ENCODE results near the gene MRPL58. TPM values are rescaled to one million over a fixed set of nuclear protein-coding genes. Genes with fewer than 3 reads are reported as not detected.
"Not testable (repeated sequence)": the region's sequence is repeated elsewhere in the genome, so short reads cannot be mapped to it uniquely, and the experiment has no call there.

Gene MRPL58
- total and polyA plus RNA-seq, 2 experiments from 2014 or later: 38.0 to 66.7 TPM

GRCh38 chr17:75005291-75005690 is 7.2 kb upstream of the MRPL58 start:
- Mint-ChIP-seq H3K4me1 (peaks cover 2% of the 10 kb centered on the region; the same call in 1 of the 3 replicates), H3K27me3 (ENCODE audit: insufficient read depth, low read depth, poor library complexity) (peaks cover 6% of the 10 kb centered on the region), H3K9me3 (no peaks in the 10 kb centered on the region; the same call in 2 of the 3 replicates), H3K27ac (no peak overlapping the region), H3K4me3 (no peak overlapping the region), H3K36me3 (ENCODE audit: low read depth) (peaks cover 13% of the 10 kb centered on the region)
- Histone ChIP-seq H3F3A (replicated peaks; ENCODE audit: low read depth) (no peaks in the 10 kb centered on the region), H4K20me1 (replicated peaks; ENCODE audit: insufficient read depth) (no peaks in the 10 kb centered on the region; the same call in 1 of the 2 replicates), H3K79me2 (replicated peaks; ENCODE audit: insufficient read depth) (no peaks in the 10 kb centered on the region), H3K27me3 (ENCODE audit: insufficient read depth) (no peaks in the 10 kb centered on the region), H3K4me3 (no peak overlapping the region), H2AFZ (no peak overlapping the region), H3K4me1 (ENCODE audit: insufficient read depth) (peaks cover 4% of the 10 kb centered on the region; the same call in 1 of the 2 replicates), H3K4me2 (no peak overlapping the region), H3K36me3 (ENCODE audit: insufficient read depth) (no peaks in the 10 kb centered on the region; the same call in 1 of the 2 replicates), H3K9me2 (ENCODE audit: insufficient read depth) (no peaks in the 10 kb centered on the region), H3K27ac (ENCODE audit: low read depth) (no peak overlapping the region)
- DNase-seq (ENCODE audit: low spot score) (no peak), ATAC-seq (no peak)
- no peak for TF ChIP-seq JUNB (IDR thresholded peaks at IDR 0.05; ENCODE audit: unreplicated experiment)
- no peak for TF ChIP-seq EZH2 (IDR thresholded peaks at IDR 0.05; ENCODE audit: low read depth, unreplicated experiment)
- no peak for TF ChIP-seq NANOG (IDR thresholded peaks at IDR 0.05; ENCODE audit: borderline replicate concordance)
- no peak for TF ChIP-seq REST (IDR thresholded peaks at IDR 0.05; ENCODE audit: unreplicated experiment)
- no peak for TF ChIP-seq POLR2AphosphoS5 (IDR thresholded peaks at IDR 0.05; ENCODE audit: low read depth)
- TF ChIP-seq ZNF331 (CRISPR knock-in tag; IDR thresholded peaks at IDR 0.05; ENCODE audit: low read depth): no peak
- TF ChIP-seq, protein P1, sequence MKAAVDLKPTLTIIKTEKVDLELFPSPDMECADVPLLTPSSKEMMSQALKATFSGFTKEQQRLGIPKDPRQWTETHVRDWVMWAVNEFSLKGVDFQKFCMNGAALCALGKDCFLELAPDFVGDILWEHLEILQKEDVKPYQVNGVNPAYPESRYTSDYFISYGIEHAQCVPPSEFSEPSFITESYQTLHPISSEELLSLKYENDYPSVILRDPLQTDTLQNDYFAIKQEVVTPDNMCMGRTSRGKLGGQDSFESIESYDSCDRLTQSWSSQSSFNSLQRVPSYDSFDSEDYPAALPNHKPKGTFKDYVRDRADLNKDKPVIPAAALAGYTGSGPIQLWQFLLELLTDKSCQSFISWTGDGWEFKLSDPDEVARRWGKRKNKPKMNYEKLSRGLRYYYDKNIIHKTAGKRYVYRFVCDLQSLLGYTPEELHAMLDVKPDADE (IDR thresholded peaks at IDR 0.05): no peak
- TF ChIP-seq STAT1 (IDR thresholded peaks at IDR 0.05; ENCODE audit: unreplicated experiment): no peak
- TF ChIP-seq ZNF114 (CRISPR knock-in tag; IDR thresholded peaks at IDR 0.05): no peak
- no peak for TF ChIP-seq CTCF (conservative IDR thresholded peaks at IDR 0.05; ENCODE audit: low read depth in 2 of 2)
- TF ChIP-seq, protein P2, sequence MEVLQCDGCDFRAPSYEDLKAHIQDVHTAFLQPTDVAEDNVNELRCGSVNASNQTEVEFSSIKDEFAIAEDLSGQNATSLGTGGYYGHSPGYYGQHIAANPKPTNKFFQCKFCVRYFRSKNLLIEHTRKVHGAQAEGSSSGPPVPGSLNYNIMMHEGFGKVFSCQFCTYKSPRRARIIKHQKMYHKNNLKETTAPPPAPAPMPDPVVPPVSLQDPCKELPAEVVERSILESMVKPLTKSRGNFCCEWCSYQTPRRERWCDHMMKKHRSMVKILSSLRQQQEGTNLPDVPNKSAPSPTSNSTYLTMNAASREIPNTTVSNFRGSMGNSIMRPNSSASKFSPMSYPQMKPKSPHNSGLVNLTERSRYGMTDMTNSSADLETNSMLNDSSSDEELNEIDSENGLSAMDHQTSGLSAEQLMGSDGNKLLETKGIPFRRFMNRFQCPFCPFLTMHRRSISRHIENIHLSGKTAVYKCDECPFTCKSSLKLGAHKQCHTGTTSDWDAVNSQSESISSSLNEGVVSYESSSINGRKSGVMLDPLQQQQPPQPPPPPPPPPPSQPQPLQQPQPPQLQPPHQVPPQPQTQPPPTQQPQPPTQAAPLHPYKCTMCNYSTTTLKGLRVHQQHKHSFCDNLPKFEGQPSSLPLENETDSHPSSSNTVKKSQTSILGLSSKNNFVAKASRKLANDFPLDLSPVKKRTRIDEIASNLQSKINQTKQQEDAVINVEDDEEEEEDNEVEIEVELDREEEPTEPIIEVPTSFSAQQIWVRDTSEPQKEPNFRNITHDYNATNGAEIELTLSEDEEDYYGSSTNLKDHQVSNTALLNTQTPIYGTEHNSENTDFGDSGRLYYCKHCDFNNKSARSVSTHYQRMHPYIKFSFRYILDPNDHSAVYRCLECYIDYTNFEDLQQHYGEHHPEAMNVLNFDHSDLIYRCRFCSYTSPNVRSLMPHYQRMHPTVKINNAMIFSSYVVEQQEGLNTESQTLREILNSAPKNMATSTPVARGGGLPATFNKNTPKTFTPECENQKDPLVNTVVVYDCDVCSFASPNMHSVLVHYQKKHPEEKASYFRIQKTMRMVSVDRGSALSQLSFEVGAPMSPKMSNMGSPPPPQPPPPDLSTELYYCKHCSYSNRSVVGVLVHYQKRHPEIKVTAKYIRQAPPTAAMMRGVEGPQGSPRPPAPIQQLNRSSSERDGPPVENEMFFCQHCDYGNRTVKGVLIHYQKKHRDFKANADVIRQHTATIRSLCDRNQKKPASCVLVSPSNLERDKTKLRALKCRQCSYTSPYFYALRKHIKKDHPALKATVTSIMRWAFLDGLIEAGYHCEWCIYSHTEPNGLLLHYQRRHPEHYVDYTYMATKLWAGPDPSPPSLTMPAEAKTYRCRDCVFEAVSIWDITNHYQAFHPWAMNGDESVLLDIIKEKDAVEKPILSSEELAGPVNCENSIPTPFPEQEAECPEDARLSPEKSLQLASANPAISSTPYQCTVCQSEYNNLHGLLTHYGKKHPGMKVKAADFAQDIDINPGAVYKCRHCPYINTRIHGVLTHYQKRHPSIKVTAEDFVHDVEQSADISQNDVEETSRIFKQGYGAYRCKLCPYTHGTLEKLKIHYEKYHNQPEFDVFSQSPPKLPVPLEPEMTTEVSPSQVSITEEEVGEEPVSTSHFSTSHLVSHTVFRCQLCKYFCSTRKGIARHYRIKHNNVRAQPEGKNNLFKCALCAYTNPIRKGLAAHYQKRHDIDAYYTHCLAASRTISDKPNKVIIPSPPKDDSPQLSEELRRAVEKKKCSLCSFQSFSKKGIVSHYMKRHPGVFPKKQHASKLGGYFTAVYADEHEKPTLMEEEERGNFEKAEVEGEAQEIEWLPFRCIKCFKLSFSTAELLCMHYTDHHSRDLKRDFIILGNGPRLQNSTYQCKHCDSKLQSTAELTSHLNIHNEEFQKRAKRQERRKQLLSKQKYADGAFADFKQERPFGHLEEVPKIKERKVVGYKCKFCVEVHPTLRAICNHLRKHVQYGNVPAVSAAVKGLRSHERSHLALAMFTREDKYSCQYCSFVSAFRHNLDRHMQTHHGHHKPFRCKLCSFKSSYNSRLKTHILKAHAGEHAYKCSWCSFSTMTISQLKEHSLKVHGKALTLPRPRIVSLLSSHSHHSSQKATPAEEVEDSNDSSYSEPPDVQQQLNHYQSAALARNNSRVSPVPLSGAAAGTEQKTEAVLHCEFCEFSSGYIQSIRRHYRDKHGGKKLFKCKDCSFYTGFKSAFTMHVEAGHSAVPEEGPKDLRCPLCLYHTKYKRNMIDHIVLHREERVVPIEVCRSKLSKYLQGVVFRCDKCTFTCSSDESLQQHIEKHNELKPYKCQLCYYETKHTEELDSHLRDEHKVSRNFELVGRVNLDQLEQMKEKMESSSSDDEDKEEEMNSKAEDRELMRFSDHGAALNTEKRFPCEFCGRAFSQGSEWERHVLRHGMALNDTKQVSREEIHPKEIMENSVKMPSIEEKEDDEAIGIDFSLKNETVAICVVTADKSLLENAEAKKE (CRISPR knock-in tag; IDR thresholded peaks at IDR 0.05): no peak

DNA sequence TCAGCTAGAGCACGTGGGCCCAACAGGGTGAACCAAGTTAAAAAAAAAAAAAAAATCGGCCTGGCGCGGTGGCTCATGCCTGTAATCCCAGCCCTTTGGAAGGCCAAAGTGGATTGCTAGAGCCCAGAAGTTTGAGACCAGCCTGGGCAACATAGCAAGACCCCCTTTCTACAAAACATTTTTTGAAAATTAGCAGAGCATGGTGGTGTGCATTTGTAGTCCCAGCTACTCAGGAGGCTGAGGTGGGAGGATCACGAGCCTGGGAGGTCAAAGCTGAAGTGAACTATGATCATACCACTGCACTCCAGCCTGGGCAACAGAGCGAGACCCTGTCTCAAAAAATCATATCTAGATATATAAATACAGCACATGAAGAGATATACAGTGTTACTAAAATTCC is 6.4 kb upstream of the MRPL58 start:
- H3K4me3 Mint-ChIP-seq; H3K27ac ChIP-seq (ENCODE audit: low read depth); ATAC-seq; H3K4me1 Mint-ChIP-seq; H3K27me3 ChIP-seq (ENCODE audit: insufficient read depth); H4K20me1 ChIP-seq (replicated peaks; ENCODE audit: insufficient read depth); H3K79me2 ChIP-seq (replicated peaks; ENCODE audit: insufficient read depth); H3F3A ChIP-seq (replicated peaks; ENCODE audit: low read depth); H3K36me3 ChIP-seq (ENCODE audit: insufficient read depth); H2AFZ ChIP-seq; H3K9me2 ChIP-seq (ENCODE audit: insufficient read depth); H3K27me3 Mint-ChIP-seq (ENCODE audit: insufficient read depth, low read depth, poor library complexity); H3K4me1 ChIP-seq (ENCODE audit: insufficient read depth); H3K4me3 ChIP-seq; DNase-seq (ENCODE audit: low spot score); H3K9me3 Mint-ChIP-seq; H3K4me2 ChIP-seq; H3K27ac Mint-ChIP-seq: not testable (repeated sequence)
- peaks cover 13% of the 10 kb centered on the region for H3K36me3 Mint-ChIP-seq (ENCODE audit: low read depth)
